Gastroesophageal sphincter (tissue), 4 donors: Measurements from ENCODE around the gene THSD4. TPM values are rescaled to one million over a fixed set of nuclear protein-coding genes. Genes with fewer than 3 reads are reported as not detected.
A peak's percentile ranks its signal among the peaks of the same experiment; 100 is the strongest.

ENCODE experiments used
- ATAC-seq: fragments of 150-250 bp; one replicate; pipeline ENCODE4 v1.9.1; 2016; ENCODE audit warnings: mild to moderate bottlenecking, moderate library complexity
- H3K27ac ChIP-seq, 4 donors: fragments of 200-600 bp; sonication (generic) in 3 of 4; 1 replicate in 3 of 4; 2 replicates in 1 of 4; pipeline ENCODE4 v1.5.1; 2016 to 2019
- H3K27me3 ChIP-seq: fragments of 200-600 bp; sonication (generic); one replicate; pipeline ENCODE4 v1.5.1; 2019
- H3K36me3 ChIP-seq, 2 donors: fragments of 200-600 bp; sonication (generic); one replicate each; pipeline ENCODE4 v1.5.1; 2019; ENCODE audit warnings: control low read depth in 1 of 2
- H3K4me1 ChIP-seq, 3 donors: fragments of 200-600 bp; sonication (generic); 1 replicate in 2 of 3; 2 replicates in 1 of 3; pipeline ENCODE4 v1.5.1; 2016 to 2019; ENCODE audit warnings: control low read depth in 2 of 3
- H3K4me3 ChIP-seq, 2 donors: fragments of 200-600 bp; sonication (generic); one replicate each; pipeline ENCODE4 v1.5.1; 2019; ENCODE audit warnings: mild to moderate bottlenecking in 1 of 2, moderate library complexity in 1 of 2
- H3K9me3 ChIP-seq, 3 donors: fragments of 200-600 bp; sonication (generic); one replicate each; pipeline ENCODE4 v1.5.1; 2017 to 2019; ENCODE audit warnings: control low read depth in 2 of 3
- CTCF ChIP-seq, 4 experiments: fragments of 200-600 bp in 2 of 4; fragments of 450-650 bp in 2 of 4; sonication (generic) in 1 of 4; IDR thresholded peaks; one replicate each; pipeline ENCODE4 v1.5.1; 2017 to 2019; ENCODE audit warnings: antibody characterized with exemption in 4 of 4, mild to moderate bottlenecking in 2 of 4, moderate library complexity in 2 of 4
- EP300 ChIP-seq: sonication (generic); formaldehyde crosslinking; IDR thresholded peaks from one replicate; pipeline ENCODE4 v1.6.1; 2017; ENCODE audit warnings: antibody characterized with exemption, mild to moderate bottlenecking
- POLR2A ChIP-seq, 2 donors: fragments of 450-650 bp; IDR thresholded peaks; one replicate each; pipeline ENCODE4 v1.6.1; 2017; ENCODE audit warnings: antibody characterized with exemption in 2 of 2, mild to moderate bottlenecking in 2 of 2, moderate library complexity in 1 of 2
- POLR2AphosphoS5 ChIP-seq: sonication (generic); formaldehyde crosslinking; IDR thresholded peaks from one replicate; pipeline ENCODE4 v1.6.1; 2017; ENCODE audit warnings: antibody characterized with exemption
- WGBS, 2 donors: methylation state at CpG; one replicate each; pipeline ENCODE4 v1.1.5; 2018; ENCODE audit warnings: low coverage in 1 of 2; 5-methylcytosine and 5-hydroxymethylcytosine counted together
- total RNA-seq, 4 donors: library from RNA; depleted of rRNA; stranded (reverse); fragments of >200 nt; gene quantifications; one replicate each; pipeline ENCODE4 v1.1.0, GENCODE V29; 2016

THSD4 gene
- total RNA-seq, 4 donors from 2014 or later: 4.6 to 28.5 (median 17.6) TPM

GRCh38 chr15:71083349-71083748 lies 31.9 kb upstream of the THSD4 start:
- Histone ChIP-seq H3K9me3 (no peaks in the 10 kb centered on the region), H3K36me3 (no peaks in the 10 kb centered on the region), H3K27ac (peak overlapping the region in 2 of 4 donors; percentile 36 to 57), H3K27me3 (no peaks in the 10 kb centered on the region), H3K4me3 (no peak overlapping the region), H3K4me1 (no peaks in the 10 kb centered on the region)
- no peak for ATAC-seq
- 45% methylated on average over 5 of the region's 5 CpGs; no CpG with 5 or more reads in 1 of the 2 donors for WGBS, 2 donors
- TF ChIP-seq POLR2AphosphoS5 (no peak), EP300 (no peak), POLR2A (IDR thresholded peaks at IDR 0.05) (no peak), CTCF (IDR thresholded peaks at IDR 0.05) (no peak)

DNA sequence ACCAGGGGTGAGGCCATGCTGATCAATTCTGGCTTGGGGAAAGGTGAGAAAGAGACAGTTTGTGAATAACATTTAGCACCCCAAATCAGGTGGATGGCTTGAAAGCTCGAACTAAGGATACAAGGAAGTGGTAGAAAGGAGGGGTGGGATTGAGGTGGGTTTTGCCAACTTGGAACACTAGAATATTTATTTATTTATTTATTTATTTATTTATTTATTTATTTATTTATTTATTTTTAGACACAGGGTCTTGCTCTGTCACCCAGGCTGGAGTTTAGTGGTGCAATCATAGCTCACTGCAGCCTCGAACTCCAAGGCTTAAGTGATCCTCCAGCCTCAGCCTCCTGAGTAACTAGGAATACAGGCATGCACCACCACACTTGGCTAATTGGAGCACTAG lies 31.0 kb upstream of the THSD4 start:
- Histone ChIP-seq H3K27me3 (no peaks in the 10 kb centered on the region), H3K27ac (no peak overlapping the region), H3K4me3 (no peak overlapping the region), H3K36me3 (no peaks in the 10 kb centered on the region), H3K4me1 (no peaks in the 10 kb centered on the region), H3K9me3 (no peaks in the 10 kb centered on the region)
- 80 to 100% methylated on average over 1 of the region's 2 CpGs for WGBS, 2 donors
- TF ChIP-seq CTCF (IDR thresholded peaks at IDR 0.05): no peak
- TF ChIP-seq EP300: no peak
- no peak for TF ChIP-seq POLR2AphosphoS5
- TF ChIP-seq POLR2A (IDR thresholded peaks at IDR 0.05): no peak
- no peak for ATAC-seq

DNA sequence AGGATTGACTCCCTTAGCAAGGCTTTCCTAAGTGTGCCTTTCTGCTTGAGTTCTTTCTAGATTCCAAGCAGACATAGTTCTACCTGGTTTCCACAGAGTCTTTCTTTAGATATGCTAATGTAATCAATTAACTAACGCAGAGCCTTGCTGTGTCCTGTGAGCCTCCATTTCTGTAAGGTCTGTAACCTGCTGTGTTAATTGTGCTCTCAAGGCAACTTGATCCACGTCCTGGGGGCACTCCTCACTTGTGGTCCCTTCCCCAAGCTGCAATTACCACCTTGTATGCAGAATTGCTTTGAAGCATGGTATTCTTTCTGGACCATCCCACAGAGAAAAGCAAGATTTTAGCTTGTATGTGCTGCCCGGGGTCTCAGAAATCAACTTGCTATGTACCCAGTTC lies 29.5 kb upstream of the THSD4 start:
- no peak for TF ChIP-seq POLR2AphosphoS5
- TF ChIP-seq POLR2A (IDR thresholded peaks at IDR 0.05): no peak
- TF ChIP-seq EP300: no peak
- TF ChIP-seq CTCF (IDR thresholded peaks at IDR 0.05): no peak
- H3K36me3 ChIP-seq: no peaks in the 10 kb centered on the region
- 74 to 85% methylated on average over 3 of the region's 3 CpGs for WGBS, 2 donors
- no peak for ATAC-seq
- H3K4me1 ChIP-seq: no peaks in the 10 kb centered on the region
- no peaks in the 10 kb centered on the region for H3K9me3 ChIP-seq
- H3K4me3 ChIP-seq: no peak overlapping the region
- H3K27ac ChIP-seq: no peak overlapping the region
- H3K27me3 ChIP-seq: no peaks in the 10 kb centered on the region

DNA sequence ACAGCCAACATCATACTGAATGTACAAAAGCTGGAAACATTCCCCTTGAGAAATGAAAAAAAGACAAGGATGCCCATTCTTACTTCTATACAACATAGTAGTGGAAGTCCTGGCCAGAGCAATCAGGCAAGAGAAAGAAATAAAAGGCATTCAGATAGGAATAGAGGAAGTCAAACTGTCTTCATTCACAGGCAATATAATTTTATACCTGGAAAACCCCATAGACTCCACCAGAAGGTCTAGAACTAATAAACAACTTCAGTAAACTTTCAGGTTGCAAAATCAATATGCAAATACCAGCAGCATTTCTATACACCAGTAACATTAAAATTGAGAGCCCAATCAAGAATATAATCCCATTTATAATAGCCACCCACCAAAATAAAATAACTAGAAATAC lies 27.1 kb upstream of the THSD4 start:
- H3K4me3 ChIP-seq: no peak overlapping the region
- TF ChIP-seq POLR2A (IDR thresholded peaks at IDR 0.05) (no peak), EP300 (no peak), CTCF (IDR thresholded peaks at IDR 0.05) (no peak), POLR2AphosphoS5 (no peak)
- ATAC-seq: no peak
- no peak overlapping the region for H3K27ac ChIP-seq
- H3K4me1 ChIP-seq: no peaks in the 10 kb centered on the region
- no peaks in the 10 kb centered on the region for H3K27me3 ChIP-seq
- H3K36me3 ChIP-seq: no peaks in the 10 kb centered on the region
- no peaks in the 10 kb centered on the region for H3K9me3 ChIP-seq

DNA sequence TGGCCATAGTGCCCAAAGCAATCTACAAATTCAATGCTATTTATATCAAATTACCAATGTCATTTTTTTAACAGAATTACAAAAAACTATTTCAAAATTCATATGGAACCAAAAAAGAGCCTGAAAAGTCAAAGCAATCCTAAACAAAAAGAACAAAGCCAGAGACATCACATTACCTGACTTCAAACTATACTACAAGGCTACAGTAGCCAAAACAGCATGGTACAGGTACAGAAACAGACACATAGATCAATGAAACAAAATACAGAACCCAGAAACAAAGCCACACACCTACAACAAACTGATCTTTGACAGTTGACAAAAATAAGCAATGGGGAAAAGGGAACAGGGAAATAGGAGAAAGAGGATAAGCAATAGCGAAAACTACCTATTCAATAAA lies 26.6 kb upstream of the THSD4 start:
- H3K9me3 ChIP-seq: no peaks in the 10 kb centered on the region
- H3K27ac ChIP-seq: no peak overlapping the region
- no peaks in the 10 kb centered on the region for H3K4me1 ChIP-seq
- no peak overlapping the region for H3K4me3 ChIP-seq
- H3K36me3 ChIP-seq: no peaks in the 10 kb centered on the region
- ATAC-seq: no peak
- 80 to 100% methylated on average over 1 of the region's 1 CpG for WGBS, 2 donors
- H3K27me3 ChIP-seq: no peaks in the 10 kb centered on the region
- TF ChIP-seq EP300 (no peak), POLR2A (IDR thresholded peaks at IDR 0.05) (no peak), POLR2AphosphoS5 (no peak), CTCF (IDR thresholded peaks at IDR 0.05) (no peak)
